ENCODE measurements around the gene SKI. TPM values are rescaled to one million over a fixed set of nuclear protein-coding genes. Genes with fewer than 3 reads are reported as not detected.
"Not testable (repeated sequence)": the region's sequence is repeated elsewhere in the genome, so short reads cannot be mapped to it uniquely, and the experiment has no call there.

SKI gene
- total RNA-seq, 4 donors from 2014 or later, result 60.2 to 157 (median 79.0) TPM

GRCh38 chr1:2239013-2239370 lies 10.9 kb downstream of the SKI start:
- no peaks in the 10 kb centered on the region for H3K9me3 ChIP-seq
- peaks cover 15 to 100% (median 86%) of the 10 kb centered on the region in 3 donors for H3K4me1 ChIP-seq
- peak overlapping the region in 3 of 4 donors; percentile 87 to 93 (median 93) for H3K27ac ChIP-seq
- H3K36me3 ChIP-seq, result peaks cover 0 to 9% of the 10 kb centered on the region in 2 donors
- 65 to 85% methylated on average over 2 to 4 of the region's 6 CpGs for WGBS, 2 donors (ENCODE audit: low coverage in 1 of 2)
- ATAC-seq, result no peak
- H3K27me3 ChIP-seq, result no peaks in the 10 kb centered on the region
- peak overlapping the region in 1 of 2 donors; percentile 27 for H3K4me3 ChIP-seq
- no peak for TF ChIP-seq EP300 (IDR thresholded peaks at IDR 0.05)
- no peak for TF ChIP-seq POLR2A (IDR thresholded peaks at IDR 0.05)
- TF ChIP-seq CTCF (IDR thresholded peaks at IDR 0.05), result no peak
- TF ChIP-seq POLR2AphosphoS5 (IDR thresholded peaks at IDR 0.05), result no peak

- WGBS, 2 donors (ENCODE audit: low coverage in 1 of 2), result 23 to 43% methylated on average over 4 to 10 of the region's 30 CpGs
- peaks cover 15 to 100% (median 82%) of the 10 kb centered on the region in 3 donors for H3K4me1 ChIP-seq
- H3K4me3 ChIP-seq, result peak overlapping the region in 1 of 2 donors; percentile 21
- no peaks in the 10 kb centered on the region for H3K27me3 ChIP-seq
- H3K36me3 ChIP-seq, result peaks cover 0 to 9% of the 10 kb centered on the region in 2 donors
- no peaks in the 10 kb centered on the region for H3K9me3 ChIP-seq
- no peak for TF ChIP-seq EP300 (IDR thresholded peaks at IDR 0.05)
- H3K27ac ChIP-seq, result peak overlapping the region in 3 of 4 donors; percentile 87 to 93 (median 93)
- ATAC-seq, result no peak
Measured at GRCh38 chr1:2239384-2239985, 11.4 kb downstream of the SKI start.

GRCh38 chr1:2240270-2241156 lies 12.4 kb downstream of the SKI start:
- 20 to 34% methylated on average over 1 to 4 of the region's 30 CpGs for WGBS, 2 donors (ENCODE audit: low coverage in 1 of 2)
- Histone ChIP-seq H3K36me3 (peaks cover 0 to 9% of the 10 kb centered on the region in 2 donors), H3K27ac (peak overlapping the region in 3 of 4 donors; percentile 87 to 93 (median 93)), H3K27me3 (no peaks in the 10 kb centered on the region), H3K9me3 (no peaks in the 10 kb centered on the region), H3K4me3 (peak overlapping the region in 1 of 2 donors; percentile 21), H3K4me1 (peaks cover 10 to 100% (median 74%) of the 10 kb centered on the region in 3 donors)
- TF ChIP-seq EP300 (IDR thresholded peaks at IDR 0.05), result no peak
- peak; percentile 54 for TF ChIP-seq POLR2AphosphoS5 (IDR thresholded peaks at IDR 0.05)
- peak; percentile 56 for ATAC-seq

DNA sequence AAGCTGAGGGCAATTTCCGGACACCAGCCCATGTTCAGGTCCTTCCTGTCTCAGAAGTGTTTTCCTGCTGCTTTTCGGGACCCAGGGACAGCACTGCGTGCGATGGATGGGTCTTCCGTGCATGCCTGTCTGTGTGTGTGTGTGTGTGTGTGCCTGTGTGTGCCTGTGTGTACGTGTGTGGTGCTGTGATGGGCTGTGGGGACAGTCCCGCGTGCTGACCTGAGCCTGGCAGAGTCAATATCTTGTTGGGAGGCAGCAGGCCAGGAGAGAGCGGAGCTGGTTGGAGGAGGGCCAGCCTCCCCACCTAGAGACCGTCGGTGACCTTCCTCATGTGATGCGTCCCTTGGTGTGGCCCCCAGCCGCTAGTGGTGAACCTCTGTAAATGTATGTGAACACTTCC lies 13.7 kb downstream of the SKI start:
- Histone ChIP-seq H3K27ac (peak overlapping the region in 3 of 4 donors; percentile 9 to 93 (median 87)), H3K9me3 (no peaks in the 10 kb centered on the region), H3K36me3 (peaks cover 0 to 9% of the 10 kb centered on the region in 2 donors), H3K4me3 (no peak overlapping the region), H3K27me3 (no peaks in the 10 kb centered on the region), H3K4me1 (peaks cover 9 to 100% (median 72%) of the 10 kb centered on the region in 3 donors)
- no peak for ATAC-seq
- WGBS, 2 donors (ENCODE audit: low coverage in 1 of 2), result 57% methylated on average over 5 of the region's 13 CpGs; no CpG with 5 or more reads in 1 of the 2 donors
- TF ChIP-seq EP300 (IDR thresholded peaks at IDR 0.05) (no peak), POLR2AphosphoS5 (IDR thresholded peaks at IDR 0.05) (no peak), POLR2A (IDR thresholded peaks at IDR 0.05) (no peak), CTCF (IDR thresholded peaks at IDR 0.05) (no peak)

DNA sequence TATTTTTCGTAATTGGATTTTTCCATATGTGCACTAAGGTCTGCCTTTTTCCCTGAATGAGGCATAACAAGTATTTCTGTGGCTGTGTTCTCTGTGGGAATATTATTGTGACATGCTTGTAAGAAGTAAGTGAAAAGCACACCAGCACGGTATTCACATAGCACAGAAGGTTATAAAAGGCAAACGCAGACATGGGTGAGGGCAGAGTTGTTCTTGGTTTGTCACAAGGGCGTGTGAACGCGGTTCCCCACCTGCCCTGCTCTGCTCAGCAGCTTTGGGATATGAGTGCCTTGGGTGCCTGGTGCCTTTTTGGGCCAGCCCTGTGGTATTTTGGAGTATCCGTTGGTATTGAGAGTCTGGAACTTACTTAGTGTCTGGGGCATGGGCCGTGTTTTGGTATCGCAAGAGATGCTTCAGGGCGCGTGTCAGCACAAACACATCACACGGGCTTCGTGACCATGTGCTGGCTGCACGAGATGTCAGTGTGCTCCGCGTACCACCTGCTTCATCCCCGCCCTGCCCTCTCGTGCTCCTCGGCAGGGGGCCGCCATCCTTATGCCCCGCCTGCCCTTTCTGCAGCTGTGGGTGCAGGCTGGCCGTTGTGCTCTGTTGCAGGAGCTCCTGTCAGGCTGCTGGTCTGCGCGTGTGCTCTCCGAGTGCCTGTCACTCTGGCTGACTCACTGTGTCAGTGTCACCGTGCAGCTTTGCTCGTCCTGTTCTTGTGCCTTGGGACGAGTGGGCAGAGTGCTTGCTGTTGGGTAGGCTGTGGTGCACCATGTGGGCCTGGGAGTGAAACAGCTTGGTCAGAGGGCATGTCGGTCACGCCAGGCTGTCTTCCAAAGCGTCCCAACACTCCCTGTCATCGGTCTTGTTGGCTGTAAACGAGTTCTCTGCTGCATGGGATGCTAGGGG lies 15.0 kb downstream of the SKI start:
- peak overlapping the region in 3 of 4 donors; percentile 2 to 93 (median 87) for H3K27ac ChIP-seq
- no peak overlapping the region for H3K4me3 ChIP-seq
- peaks cover 8 to 100% (median 72%) of the 10 kb centered on the region in 3 donors for H3K4me1 ChIP-seq
- peaks cover 0 to 9% of the 10 kb centered on the region in 2 donors for H3K36me3 ChIP-seq
- H3K9me3 ChIP-seq, result no peaks in the 10 kb centered on the region
- WGBS, 2 donors (ENCODE audit: low coverage in 1 of 2), result 60 to 62% methylated on average over 6 to 17 of the region's 33 CpGs
- no peak for TF ChIP-seq POLR2AphosphoS5 (IDR thresholded peaks at IDR 0.05)
- TF ChIP-seq POLR2A (IDR thresholded peaks at IDR 0.05), result no peak
- no peak for TF ChIP-seq EP300 (IDR thresholded peaks at IDR 0.05)
- TF ChIP-seq CTCF (IDR thresholded peaks at IDR 0.05), result no peak
- no peak for ATAC-seq
- no peaks in the 10 kb centered on the region for H3K27me3 ChIP-seq

DNA sequence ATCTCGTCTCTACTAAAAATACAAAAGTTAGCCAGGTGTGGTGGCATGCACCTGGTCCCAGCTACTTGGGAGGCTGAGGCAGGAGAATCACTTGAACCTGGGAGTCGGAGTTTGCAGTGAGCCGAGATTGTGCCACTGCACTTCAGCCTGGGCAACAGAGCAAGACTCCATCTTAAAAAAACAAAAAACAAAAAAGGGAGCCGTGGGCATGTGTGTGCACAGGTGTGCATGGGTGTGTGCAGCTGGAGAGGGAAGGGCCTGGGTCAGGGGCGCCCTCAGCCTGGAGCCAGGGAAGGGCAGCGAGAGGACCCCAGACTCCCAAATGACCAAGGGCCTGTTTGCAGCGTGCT lies 18.9 kb downstream of the SKI start:
- H3K4me3 ChIP-seq, H3K27me3 ChIP-seq, H3K36me3 ChIP-seq, H3K9me3 ChIP-seq, ATAC-seq: not testable (repeated sequence)
- WGBS, 2 donors (ENCODE audit: low coverage in 1 of 2), result 79% methylated on average over 5 of the region's 7 CpGs; no CpG with 5 or more reads in 1 of the 2 donors
- Histone ChIP-seq H3K4me1 (peaks cover 0 to 100% (median 79%) of the 10 kb centered on the region in 3 donors), H3K27ac (peak overlapping the region in 3 of 4 donors; percentile 44 to 48 (median 46))
